SU-DHL-6 (cell line): Measurements from ENCODE around the gene METRN.

Experiments
- H2AFZ ChIP-seq: fragments of 200-600 bp; sonication (generic); 2 replicates; pipeline ENCODE4 v1.6.1; 2014; ENCODE audit warnings: low read depth, mild to moderate bottlenecking, moderate library complexity, mixed read lengths, antibody characterized with exemption, low read length; ENCODE audit not compliant: severe bottlenecking
- H3F3A ChIP-seq: fragments of 200-600 bp; shearing (Covaris generic); 2 replicates; pipeline ENCODE4 v1.6.0; 2016; ENCODE audit warnings: antibody characterized with exemption, mild to moderate bottlenecking; ENCODE audit not compliant: insufficient read depth
- H3K27ac ChIP-seq: fragments of 200-600 bp; sonication (generic); 2 replicates; pipeline ENCODE4 v1.5.1; 2016; ENCODE audit warnings: low read depth, mild to moderate bottlenecking, low read length, moderate library complexity, mixed read lengths
- H3K27me3 ChIP-seq: fragments of 200-600 bp; sonication (generic), shearing (Covaris generic); 2 replicates; pipeline ENCODE4 v1.6.0; 2014; ENCODE audit warnings: mild to moderate bottlenecking, low read length
- H3K36me3 ChIP-seq: fragments of 200-600 bp; sonication (generic); 2 replicates; pipeline ENCODE4 v1.6.1; 2014; ENCODE audit warnings: mild to moderate bottlenecking, low read length, mixed read lengths
- H3K4me2 ChIP-seq: fragments of 300-600, 200-600 bp; shearing (Covaris generic), sonication (generic); 2 replicates; pipeline ENCODE4 v1.6.0; 2014; ENCODE audit warnings: low read length, low read depth, mild to moderate bottlenecking; ENCODE audit not compliant: poor library complexity, severe bottlenecking
- H3K4me3 ChIP-seq: fragments of 200-600 bp; sonication (generic); 2 replicates; pipeline ENCODE4 v1.5.1; 2014; ENCODE audit warnings: antibody characterized with exemption, low read length, mild to moderate bottlenecking, mixed read lengths; ENCODE audit not compliant: insufficient read depth, poor library complexity, severe bottlenecking
- H3K79me2 ChIP-seq: fragments of 200-600 bp; sonication (generic); 2 replicates; pipeline ENCODE4 v1.6.1; 2014; ENCODE audit warnings: mild to moderate bottlenecking, low read length, moderate library complexity; ENCODE audit not compliant: insufficient read depth
- H3K9ac ChIP-seq: fragments of 200-600 bp; sonication (generic); 2 replicates; pipeline ENCODE4 v1.7.0; 2014; ENCODE audit warnings: mild to moderate bottlenecking, low read length
- H3K9me2 ChIP-seq: fragments of 200-600 bp; sonication (generic); replicated peaks from 2 replicates; pipeline ENCODE4 v1.6.1; 2014; ENCODE audit warnings: low read length; ENCODE audit not compliant: insufficient read depth
- H3K9me3 ChIP-seq: fragments of 200-600 bp; sonication (generic); 2 replicates; pipeline ENCODE4 v1.6.1; 2014; ENCODE audit warnings: low read length, mixed read lengths; ENCODE audit not compliant: insufficient read depth
- H4K20me1 ChIP-seq: fragments of 200-600 bp; sonication (generic); 2 replicates; pipeline ENCODE4 v1.6.1; 2014; ENCODE audit warnings: low read depth, mild to moderate bottlenecking, antibody characterized with exemption, low read length, moderate library complexity, mixed read lengths
- CTCF ChIP-seq: fragments of 200-600 bp; sonication (generic); IDR thresholded peaks from one replicate; pipeline ENCODE4 v1.5.1; 2017; ENCODE audit warnings: antibody characterized with exemption, mild to moderate bottlenecking, low read length, moderate library complexity; ENCODE audit not compliant: insufficient read depth, poor library complexity, severe bottlenecking
- EZH2phosphoT487 ChIP-seq: fragments of 200-600 bp; sonication (generic), shearing (Covaris generic); conservative IDR thresholded peaks from 2 replicates; pipeline ENCODE4 v1.6.1; 2018; ENCODE audit warnings: mild to moderate bottlenecking, antibody characterized with exemption, low read length, moderate library complexity, mixed read lengths

METRN gene

GRCh38 chr16:726188-726437 lies 11.2 kb downstream of the METRN start:
- no peaks in the 10 kb centered on the region for H3K9me3 ChIP-seq
- no peak overlapping the region for H2AFZ ChIP-seq
- H3K4me2 ChIP-seq = peak overlapping the region; percentile 85
- peak overlapping the region; percentile 84 for H3K9ac ChIP-seq
- peak overlapping the region; percentile 75 for H3K27ac ChIP-seq
- no peaks in the 10 kb centered on the region for H3K9me2 ChIP-seq
- peaks cover 20% of the 10 kb centered on the region for H3F3A ChIP-seq
- TF ChIP-seq CTCF (no peak), EZH2phosphoT487 (no peak)
- no peaks in the 10 kb centered on the region for H3K36me3 ChIP-seq
- no peak overlapping the region for H3K4me3 ChIP-seq
- no peaks in the 10 kb centered on the region for H3K79me2 ChIP-seq
- no peaks in the 10 kb centered on the region; the same call in 1 of the 2 replicates for H4K20me1 ChIP-seq
- H3K27me3 ChIP-seq = no peaks in the 10 kb centered on the region

- Histone ChIP-seq H3K27ac (peak within 1 kb of the TSS; percentile 75), H3K79me2 (no peaks in the 10 kb centered on the region), H3K9ac (peak within 1 kb of the TSS; percentile 84), H2AFZ (no peak within 1 kb of the TSS), H3K4me3 (peak within 1 kb of the TSS; percentile 86), H3F3A (peaks cover 20% of the 10 kb centered on the region), H3K9me2 (no peaks in the 10 kb centered on the region), H4K20me1 (no peaks in the 10 kb centered on the region; the same call in 1 of the 2 replicates), H3K27me3 (no peaks in the 10 kb centered on the region), H3K9me3 (no peaks in the 10 kb centered on the region), H3K36me3 (no peaks in the 10 kb centered on the region), H3K4me2 (peak within 1 kb of the TSS; percentile 85)
- TF ChIP-seq EZH2phosphoT487 (no peak), CTCF (no peak)
Measured at GRCh38 chr16:726438-727290, 11.7 kb downstream of the METRN start, which contains the start of the genes CCDC78 and HAGHL. TSS of gene CCDC78 (minus strand) at chr16:726443. CDS start at chr16:726367, 76 bp downstream. TSS of gene HAGHL (plus strand) at chr16:727106. CDS start at chr16:727510, 404 bp downstream.

DNA sequence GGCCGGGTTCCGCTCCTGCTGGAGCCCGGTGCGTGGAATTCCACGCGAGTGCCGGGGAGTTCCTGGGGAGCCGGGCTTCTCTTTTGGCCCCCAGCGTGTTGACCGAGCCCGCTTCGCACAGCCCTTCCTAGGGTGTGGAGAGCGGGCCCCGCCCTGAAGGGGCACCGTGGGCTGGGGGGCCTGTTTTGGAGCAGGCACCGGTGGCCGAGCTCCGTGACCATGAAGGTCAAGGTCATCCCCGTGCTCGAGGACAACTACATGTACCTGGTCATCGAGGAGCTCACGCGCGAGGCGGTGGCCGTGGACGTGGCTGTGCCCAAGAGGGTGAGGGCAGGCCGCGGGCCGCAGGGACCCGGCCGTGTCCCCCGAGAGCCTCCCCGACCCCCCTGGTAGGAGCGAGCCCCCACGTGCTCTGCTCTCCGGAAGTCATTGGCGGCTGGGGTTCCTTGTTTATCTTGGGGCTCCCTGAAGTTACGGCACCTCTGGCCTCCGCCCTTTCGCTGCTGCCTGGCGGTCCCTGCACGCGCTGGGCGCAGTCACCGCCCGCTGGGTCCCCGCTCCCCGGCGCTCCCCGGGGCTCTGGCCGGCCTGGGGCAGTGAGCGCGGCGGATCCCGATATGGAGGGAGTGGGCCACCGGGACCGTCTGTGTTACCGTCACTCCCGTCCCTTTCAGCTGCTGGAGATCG lies 12.5 kb downstream of the METRN start:
- TF ChIP-seq EZH2phosphoT487 = no peak
- no peak for TF ChIP-seq CTCF
- Histone ChIP-seq H3K36me3 (no peaks in the 10 kb centered on the region), H3K79me2 (no peaks in the 10 kb centered on the region), H3K9ac (peak overlapping the region; percentile 84), H3K4me2 (peak overlapping the region; percentile 85), H3K9me3 (no peaks in the 10 kb centered on the region), H3K9me2 (no peaks in the 10 kb centered on the region), H3K27ac (peak overlapping the region; percentile 75), H3F3A (peaks cover 20% of the 10 kb centered on the region), H4K20me1 (no peaks in the 10 kb centered on the region), H3K27me3 (no peaks in the 10 kb centered on the region), H2AFZ (no peak overlapping the region), H3K4me3 (peak overlapping the region; percentile 86)
